K562 (cell line): ENCODE results near the gene PUSL1. TPM values are rescaled to one million over a fixed set of nuclear protein-coding genes. Genes with fewer than 3 reads are reported as not detected.
A peak's percentile ranks its signal among the peaks of the same experiment; 100 is the strongest.

Source experiments
- CBFA2T3 ChIP-seq: fragments of 450-650 bp; IDR thresholded peaks from 2 replicates; pipeline ENCODE4 v1.6.1; 2017
- CCNT2 ChIP-seq: IDR thresholded peaks from 2 replicates; pipeline ENCODE4 v1.6.1; 2011; ENCODE audit warnings: borderline replicate concordance, low read depth, mild to moderate bottlenecking, moderate library complexity, mixed read lengths, low read length; ENCODE audit not compliant: insufficient read length; ENCODE audit errors: extremely low read depth
- CHCHD3 ChIP-seq: fragments of 250-450 bp; sonication (Bioruptor Pico); IDR thresholded peaks from 2 replicates; pipeline ENCODE4 v2.1.2; 2022; ENCODE audit warnings: mild to moderate bottlenecking
- CREB1 ChIP-seq, 2 experiments: sonication (generic) in 1 of 2; formaldehyde crosslinking in 1 of 2; IDR thresholded peaks; 2 replicates each; pipeline versions ENCODE4 v1.6.1 to v1.8.0; 2012 to 2022; ENCODE audit warnings: inconsistent platforms in 1 of 2, mild to moderate bottlenecking in 1 of 2, missing genetic modification reagents in 1 of 2, moderate library complexity in 1 of 2
- E2F1 ChIP-seq: sonication (generic); formaldehyde crosslinking; IDR thresholded peaks from 2 replicates; pipeline ENCODE4 v1.8.1; 2023; ENCODE audit warnings: mild to moderate bottlenecking, missing genetic modification reagents, moderate library complexity
- MAFG ChIP-seq: fragments of 450-650 bp; conservative IDR thresholded peaks from 2 replicates; pipeline ENCODE4 v1.6.1; 2016; ENCODE audit warnings: missing genetic modification characterization, missing compliant biosample characterization
- MED1 ChIP-seq: sonication (generic); formaldehyde crosslinking; IDR thresholded peaks from 2 replicates; pipeline ENCODE4 v1.8.1; 2023; ENCODE audit warnings: missing genetic modification reagents, borderline replicate concordance
- MLX ChIP-seq, 2 experiments: fragments of 450-650 bp in 1 of 2; sonication (generic) in 1 of 2; formaldehyde crosslinking; conservative IDR thresholded peaks; 2 replicates each; pipeline versions ENCODE4 v1.4.0 to v1.8.1; 2020 to 2022; ENCODE audit warnings: mild to moderate bottlenecking in 1 of 2, missing genetic modification reagents in 1 of 2
- NCOR1 ChIP-seq: fragments of 450-650 bp; IDR thresholded peaks from 2 replicates; pipeline ENCODE4 v1.6.1; 2016; ENCODE audit warnings: mild to moderate bottlenecking, moderate library complexity
- NEUROD1 ChIP-seq: fragments of 150-350 bp; IDR thresholded peaks from 2 replicates; pipeline ENCODE4 v1.6.1; 2014; ENCODE audit warnings: borderline replicate concordance, low read length, low read depth; ENCODE audit not compliant: partially characterized antibody
- OTX1 ChIP-seq: fragments of 450-650 bp; formaldehyde crosslinking; IDR thresholded peaks from 2 replicates; pipeline ENCODE4 v1.4.0; 2022; ENCODE audit warnings: mild to moderate bottlenecking
- PHB2 ChIP-seq: fragments of 450-650 bp; IDR thresholded peaks from 2 replicates; pipeline ENCODE4 v1.6.1; 2017; ENCODE audit warnings: low read depth
- POLR3G ChIP-seq: IDR thresholded peaks from 2 replicates; pipeline ENCODE4 v1.6.1; 2011; ENCODE audit not compliant: insufficient read length, insufficient replicate concordance; ENCODE audit errors: extremely low read depth
- SMAD2 ChIP-seq: fragments of 150-350 bp; IDR thresholded peaks from 2 replicates; pipeline ENCODE4 v1.6.1; 2014; ENCODE audit warnings: low read depth, mild to moderate bottlenecking, low read length
- TAF7 ChIP-seq: fragments of 450-650 bp; IDR thresholded peaks from 2 replicates; pipeline ENCODE4 v1.6.1; 2016; ENCODE audit warnings: missing genetic modification characterization, missing compliant biosample characterization
- TRIM28 ChIP-seq: fragments of 450-650 bp; IDR thresholded peaks from 2 replicates; pipeline ENCODE4 v1.6.1; 2017
- USF1 ChIP-seq: sonication (generic); formaldehyde crosslinking; IDR thresholded peaks from 2 replicates; pipeline ENCODE4 v1.9.0; 2022; ENCODE audit warnings: mild to moderate bottlenecking, missing genetic modification reagents
- ZC3H8 ChIP-seq: fragments of 450-650 bp; IDR thresholded peaks from 2 replicates; pipeline ENCODE4 v1.6.1; 2017
- polyA plus RNA-seq, 8 experiments: library from polyadenylated mRNA; depleted of rRNA in 4 of 8; stranded (reverse) in 5 of 8; unstranded in 3 of 8; fragments of >200 nt; fragmentation: Nextera tagmentation in 2 of 8; fragmentation: Illumina TruSeq in 1 of 8; extraction: Ambion mirVana in 2 of 8; extraction: Trizol in 1 of 8; gene quantifications; 2 replicates each; pipeline versions ENCODE4 v1.2.1 to v1.2.3, GENCODE V29; 2011 to 2014; ENCODE audit warnings: inconsistent platforms in 1 of 8, missing spikeins in 1 of 8
- total RNA-seq, 7 experiments: library from RNA; depleted of rRNA in 6 of 7; stranded (reverse); fragments of >200 nt in 6 of 7; fragmentation: Illumina TruSeq in 2 of 7; extraction: Trizol in 2 of 7; gene quantifications; 2 replicates each; pipeline versions ENCODE4 v1.2.1 to v1.2.3, GENCODE V29; 2011 to 2021; ENCODE audit warnings: low replicate concordance in 1 of 7
- TF ChIP-seq, protein P1 (sequence below): fragments of 450-650 bp; IDR thresholded peaks from 2 replicates; pipeline ENCODE4 v1.6.1; 2016; ENCODE audit warnings: antibody characterized with exemption
- TF ChIP-seq, protein P2 (sequence below): fragments of 250-450 bp; sonication (Bioruptor Pico); IDR thresholded peaks from 2 replicates; pipeline ENCODE4 v1.4.0; 2020; ENCODE audit warnings: mild to moderate bottlenecking, moderate library complexity

Gene PUSL1
- total and polyA plus RNA-seq, 9 of the 15 experiments (the other 6 are each of a cell fraction or from before 2014, with no cell fraction given): 0.62 to 86.9 (median 13.6) TPM

GRCh38 chr1:1348420-1349255 is 40.2 kb downstream of the PUSL1 start (continued):
- TF ChIP-seq CREB1 (IDR thresholded peaks at IDR 0.05) (no peak), CREB1 (CRISPR knock-in tag; IDR thresholded peaks at IDR 0.05) (no peak), CCNT2 (peak; percentile 20), NCOR1 (no peak), MED1 (CRISPR knock-in tag) (no peak), OTX1 (CRISPR knock-in tag) (no peak), POLR3G (no peak), MLX (CRISPR knock-in tag; conservative IDR thresholded peaks at IDR 0.05) (no peak), CHCHD3 (CRISPR knock-in tag) (no peak), USF1 (no peak), TAF7 (no peak), CBFA2T3 (no peak), E2F1 (CRISPR knock-in tag) (no peak), PHB2 (no peak), ZC3H8 (no peak), TRIM28 (no peak), SMAD2 (no peak), MAFG (tag) (no peak), NEUROD1 (no peak)
- TF ChIP-seq, protein P1, sequence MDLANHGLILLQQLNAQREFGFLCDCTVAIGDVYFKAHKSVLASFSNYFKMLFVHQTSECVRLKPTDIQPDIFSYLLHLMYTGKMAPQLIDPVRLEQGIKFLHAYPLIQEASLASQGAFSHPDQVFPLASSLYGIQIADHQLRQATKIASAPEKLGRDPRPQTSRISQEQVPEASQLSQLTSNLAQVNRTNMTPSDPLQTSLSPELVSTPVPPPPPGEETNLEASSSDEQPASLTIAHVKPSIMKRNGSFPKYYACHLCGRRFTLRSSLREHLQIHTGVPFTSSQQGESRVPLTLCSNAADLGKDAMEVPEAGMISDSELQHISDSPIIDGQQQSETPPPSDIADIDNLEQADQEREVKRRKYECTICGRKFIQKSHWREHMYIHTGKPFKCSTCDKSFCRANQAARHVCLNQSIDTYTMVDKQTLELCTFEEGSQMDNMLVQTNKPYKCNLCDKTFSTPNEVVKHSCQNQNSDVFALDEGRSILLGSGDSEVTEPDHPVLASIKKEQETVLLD: no peak
- TF ChIP-seq, protein P2, sequence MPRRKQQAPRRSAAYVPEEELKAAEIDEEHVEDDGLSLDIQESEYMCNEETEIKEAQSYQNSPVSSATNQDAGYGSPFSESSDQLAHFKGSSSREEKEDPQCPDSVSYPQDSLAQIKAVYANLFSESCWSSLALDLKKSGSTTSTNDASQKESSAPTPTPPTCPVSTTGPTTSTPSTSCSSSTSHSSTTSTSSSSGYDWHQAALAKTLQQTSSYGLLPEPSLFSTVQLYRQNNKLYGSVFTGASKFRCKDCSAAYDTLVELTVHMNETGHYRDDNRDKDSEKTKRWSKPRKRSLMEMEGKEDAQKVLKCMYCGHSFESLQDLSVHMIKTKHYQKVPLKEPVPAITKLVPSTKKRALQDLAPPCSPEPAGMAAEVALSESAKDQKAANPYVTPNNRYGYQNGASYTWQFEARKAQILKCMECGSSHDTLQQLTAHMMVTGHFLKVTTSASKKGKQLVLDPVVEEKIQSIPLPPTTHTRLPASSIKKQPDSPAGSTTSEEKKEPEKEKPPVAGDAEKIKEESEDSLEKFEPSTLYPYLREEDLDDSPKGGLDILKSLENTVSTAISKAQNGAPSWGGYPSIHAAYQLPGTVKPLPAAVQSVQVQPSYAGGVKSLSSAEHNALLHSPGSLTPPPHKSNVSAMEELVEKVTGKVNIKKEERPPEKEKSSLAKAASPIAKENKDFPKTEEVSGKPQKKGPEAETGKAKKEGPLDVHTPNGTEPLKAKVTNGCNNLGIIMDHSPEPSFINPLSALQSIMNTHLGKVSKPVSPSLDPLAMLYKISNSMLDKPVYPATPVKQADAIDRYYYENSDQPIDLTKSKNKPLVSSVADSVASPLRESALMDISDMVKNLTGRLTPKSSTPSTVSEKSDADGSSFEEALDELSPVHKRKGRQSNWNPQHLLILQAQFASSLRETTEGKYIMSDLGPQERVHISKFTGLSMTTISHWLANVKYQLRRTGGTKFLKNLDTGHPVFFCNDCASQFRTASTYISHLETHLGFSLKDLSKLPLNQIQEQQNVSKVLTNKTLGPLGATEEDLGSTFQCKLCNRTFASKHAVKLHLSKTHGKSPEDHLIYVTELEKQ (CRISPR knock-in tag): no peak
